ENCODE measurements around the gene SCP2.

DNA sequence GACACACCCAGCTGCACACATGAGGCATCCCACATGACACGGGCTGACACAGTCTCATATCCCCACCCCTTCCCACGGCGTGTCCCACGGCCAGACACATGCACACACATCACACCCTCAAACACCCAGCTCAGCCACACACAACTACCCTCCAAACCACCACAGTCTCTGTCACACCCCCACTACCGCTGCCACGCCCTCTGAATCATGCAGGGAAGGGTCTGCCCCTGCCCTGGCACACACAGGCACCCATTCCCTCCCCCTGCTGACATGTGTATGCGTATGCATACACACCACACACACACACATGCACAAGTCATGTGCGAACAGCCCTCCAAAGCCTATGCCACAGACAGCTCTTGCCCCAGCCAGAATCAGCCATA, 157.5 kb downstream of the SCP2 start:
- TF ChIP-seq POLR2AphosphoS5 (IDR thresholded peaks at IDR 0.05; ENCODE audit: low read depth, low read length), result no peak
- TF ChIP-seq FOXP2 (optimal IDR thresholded peaks at IDR 0.05; ENCODE audit: borderline replicate concordance, extremely low read depth, extremely low read length, insufficient read depth), result no peak
- no peak for TF ChIP-seq TAF1 (IDR thresholded peaks at IDR 0.05; ENCODE audit: borderline replicate concordance, insufficient read depth, low read length)
- no peak for TF ChIP-seq REST (IDR thresholded peaks at IDR 0.05; ENCODE audit: insufficient read depth in 1 of 2, low read depth in 2 of 2, low read length in 2 of 2)
